ENCODE results near the gene ZNF3. TPM values are rescaled to one million over a fixed set of nuclear protein-coding genes. Genes with fewer than 3 reads are reported as not detected.

Gene ZNF3
- total and polyA plus RNA-seq, 2 donors from 2014 or later = 15.8 to 30.8 TPM

GRCh38 chr7:100102950-100103840, 21.7 kb upstream of the ZNF3 start:
- Histone ChIP-seq H3K27me3 (ENCODE audit: control insufficient read depth, insufficient read depth, low read length) (no peaks in the 10 kb centered on the region), H3K9ac (ENCODE audit: low read length in 3 of 3) (no peak overlapping the region), H3K4me3 (ENCODE audit: low read length in 3 of 3) (no peak overlapping the region), H3K4me1 (ENCODE audit: control insufficient read depth in 2 of 3, insufficient read depth in 2 of 3, low read depth in 1 of 3, low read length in 3 of 3) (peaks cover 0 to 10% (median 6%) of the 10 kb centered on the region in 3 donors), H3K9me3 (ENCODE audit: control insufficient read depth in 2 of 3, insufficient read depth in 1 of 3, low read length in 3 of 3) (no peaks in the 10 kb centered on the region), H3K36me3 (ENCODE audit: control insufficient read depth in 2 of 3, insufficient read depth in 3 of 3, low read length in 3 of 3) (peaks cover 11 to 30% (median 13%) of the 10 kb centered on the region in 3 donors), H3K27ac (ENCODE audit: low read depth in 2 of 2, low read length in 2 of 2) (no peak overlapping the region)
- FAIRE-seq (no peak), DNase-seq (no peak)
- intact Hi-C loops (cut with DNase I) = no loop called here
- no peak for TF ChIP-seq CTCF (IDR thresholded peaks at IDR 0.05; ENCODE audit: borderline replicate concordance, extremely low read depth, insufficient read depth)

GRCh38 chr7:100101016-100101862, 19.7 kb upstream of the ZNF3 start, which contains the start of the genes AP4M1 and MCM7:
Gene AP4M1, plus strand, starts transcription at chr7:100101643. Its CDS starts 72 bp downstream, at chr7:100101715.
Gene MCM7, minus strand, starts transcription at chr7:100101397. Its CDS starts 103 bp downstream, at chr7:100101294.
- DNase-seq = peak; percentile 99 to 100 (median 99)
- H3K9ac ChIP-seq (ENCODE audit: low read length in 3 of 3) = peak within 1 kb of the TSS; percentile 22 to 66 (median 51)
- intact Hi-C loops (cut with DNase I) = no loop called here
- TF ChIP-seq CTCF (IDR thresholded peaks at IDR 0.05; ENCODE audit: borderline replicate concordance, extremely low read depth, insufficient read depth) = no peak
- H3K27ac ChIP-seq (ENCODE audit: low read depth in 2 of 2, low read length in 2 of 2) = peak within 1 kb of the TSS; percentile 76 to 89
- H3K4me1 ChIP-seq (ENCODE audit: control insufficient read depth in 2 of 3, insufficient read depth in 2 of 3, low read depth in 1 of 3, low read length in 3 of 3) = peaks cover 0 to 10% (median 6%) of the 10 kb centered on the region in 3 donors
- H3K27me3 ChIP-seq (ENCODE audit: control insufficient read depth, insufficient read depth, low read length) = no peaks in the 10 kb centered on the region
- no peaks in the 10 kb centered on the region for H3K9me3 ChIP-seq (ENCODE audit: control insufficient read depth in 2 of 3, insufficient read depth in 1 of 3, low read length in 3 of 3)
- peak within 1 kb of the TSS; percentile 69 to 84 (median 83) for H3K4me3 ChIP-seq (ENCODE audit: low read length in 3 of 3)
- H3K36me3 ChIP-seq (ENCODE audit: control insufficient read depth in 2 of 3, insufficient read depth in 3 of 3, low read length in 3 of 3) = peaks cover 22 to 40% (median 23%) of the 10 kb centered on the region in 3 donors
- FAIRE-seq = peak; percentile 25

GRCh38 chr7:100100420-100101015, 19.0 kb upstream of the ZNF3 start:
- H3K27ac ChIP-seq (ENCODE audit: low read depth in 2 of 2, low read length in 2 of 2) = peak overlapping the region; percentile 63 to 83
- H3K9ac ChIP-seq (ENCODE audit: low read length in 3 of 3) = peak overlapping the region in 2 of 3 donors; percentile 22 to 66
- no peaks in the 10 kb centered on the region for H3K9me3 ChIP-seq (ENCODE audit: control insufficient read depth in 2 of 3, insufficient read depth in 1 of 3, low read length in 3 of 3)
- peak overlapping the region; percentile 69 to 84 (median 83) for H3K4me3 ChIP-seq (ENCODE audit: low read length in 3 of 3)
- H3K4me1 ChIP-seq (ENCODE audit: control insufficient read depth in 2 of 3, insufficient read depth in 2 of 3, low read depth in 1 of 3, low read length in 3 of 3) = peaks cover 0 to 10% (median 6%) of the 10 kb centered on the region in 3 donors
- no peaks in the 10 kb centered on the region for H3K27me3 ChIP-seq (ENCODE audit: control insufficient read depth, insufficient read depth, low read length)
- intact Hi-C loops (cut with DNase I) = no loop called here
- FAIRE-seq (no peak), DNase-seq (peak; percentile 98 to 99 (median 98))
- peaks cover 22 to 43% (median 23%) of the 10 kb centered on the region in 3 donors for H3K36me3 ChIP-seq (ENCODE audit: control insufficient read depth in 2 of 3, insufficient read depth in 3 of 3, low read length in 3 of 3)
- TF ChIP-seq CTCF (IDR thresholded peaks at IDR 0.05; ENCODE audit: borderline replicate concordance, extremely low read depth, insufficient read depth) = no peak
